Right lobe of liver (tissue), 6 donors: Measurements from ENCODE around the gene MAB21L2. TPM values are rescaled to one million over a fixed set of nuclear protein-coding genes. Genes with fewer than 3 reads are reported as not detected.

Experiments used
- ATAC-seq, 4 donors: fragments of 200-7000 bp; cut with Tn5 transposase; one replicate each; pipeline ENCODE4 v1.9.1; 2020; ENCODE audit warnings: mild to moderate bottlenecking in 4 of 4, moderate library complexity in 4 of 4
- DNase-seq, 3 donors: peaks; one replicate each; pipeline ENCODE4 v3.0.0-alpha.2; 2020
- H3K27ac ChIP-seq, 3 donors: fragments of 200-600 bp; one replicate each; pipeline ENCODE4 v1.8.0; 2022
- H3K27me3 ChIP-seq, 2 donors: fragments of 200-600 bp; one replicate each; pipeline ENCODE4 v1.8.0; 2022
- H3K36me3 ChIP-seq, 4 donors: fragments of 200-600 bp; sonication (generic) in 1 of 4; one replicate each; pipeline versions ENCODE4 v1.5.1 to v1.8.0; 2017 to 2022; ENCODE audit warnings: control low read depth in 1 of 4
- H3K4me1 ChIP-seq, 4 donors: fragments of 200-600 bp; sonication (generic) in 1 of 4; one replicate each; pipeline versions ENCODE4 v1.5.1 to v1.8.0; 2017 to 2022; ENCODE audit warnings: control low read depth in 1 of 4
- H3K4me3 ChIP-seq, 3 donors: fragments of 200-600 bp; one replicate each; pipeline ENCODE4 v1.8.0; 2022
- H3K9me3 ChIP-seq, 4 donors: fragments of 200-600 bp; sonication (generic) in 1 of 4; one replicate each; pipeline versions ENCODE4 v1.5.1 to v1.8.0; 2017 to 2022; ENCODE audit warnings: control low read depth in 1 of 4
- CTCF ChIP-seq, 4 donors: fragments of 200-600 bp in 3 of 4; fragments of 450-650 bp in 1 of 4; IDR thresholded peaks; one replicate each; pipeline versions ENCODE4 v1.5.1 to v1.8.0; 2016 to 2022; ENCODE audit warnings: antibody characterized with exemption in 4 of 4, mild to moderate bottlenecking in 2 of 4
- POLR2A ChIP-seq: fragments of 450-650 bp; IDR thresholded peaks from one replicate; pipeline ENCODE4 v1.6.1; 2017; ENCODE audit warnings: antibody characterized with exemption, mild to moderate bottlenecking
- WGBS: methylation state at CpG from one replicate; pipeline ENCODE4 v1.1.6; 2018; ENCODE audit warnings: low coverage, low lambda C conversion rate; ENCODE audit not compliant: insufficient coverage; ENCODE audit errors: missing lambda C conversion rate; 5-methylcytosine and 5-hydroxymethylcytosine counted together
- intact Hi-C, 2 donors: fragments of 100-400 bp; cut with DNase I; formaldehyde crosslinking; loops; one replicate each; pipeline versions ENCODE4 v1.11.2 to v1.14.1; 2022
- total RNA-seq, 6 experiments: library from RNA; depleted of rRNA in 2 of 6; stranded (reverse); fragments of >200 nt in 2 of 6; fragmentation: NEBNext Ultra II Directional in 3 of 6; extraction: Animal tissue kit (Norgen Biotek cat#: 25700) in 3 of 6; gene quantifications; one replicate each; pipeline versions ENCODE4 v1.1.0 to v1.2.4, GENCODE V29; 2016 to 2023
- donor health status: DM: no; HTN: yes; CAD: no.
- donor health status: DM: no; HTN: no; CAD: no.
- donor health status: DM: no; HTN: no; CAD: no.
- donor health status: DM: no; HTN: yes; CAD: no.
- donor health status: DM: no; HTN: yes; CAD: no.

MAB21L2 gene
- total RNA-seq, 6 experiments from 2014 or later = 0.06 to 0.70 (median 0.31) TPM; not detected in 1

GRCh38 chr4:150591406-150591805, 9.5 kb downstream of the MAB21L2 start:
- Histone ChIP-seq H3K27me3 (no peaks in the 10 kb centered on the region), H3K4me1 (no peaks in the 10 kb centered on the region), H3K9me3 (no peaks in the 10 kb centered on the region), H3K36me3 (no peaks in the 10 kb centered on the region), H3K27ac (no peak overlapping the region), H3K4me3 (no peak overlapping the region)
- 85% methylated on average over 5 of the region's 5 CpGs for WGBS
- intact Hi-C loops = no loop called here
- ATAC-seq = no peak
- TF ChIP-seq POLR2A (no peak), CTCF (IDR thresholded peaks at IDR 0.05) (no peak)
- DNase-seq = peak in 1 of 3 donors; percentile 14

GRCh38 chr4:150591904-150592303, 10.0 kb downstream of the MAB21L2 start:
- Histone ChIP-seq H3K36me3 (no peaks in the 10 kb centered on the region), H3K27ac (no peak overlapping the region), H3K27me3 (no peaks in the 10 kb centered on the region), H3K4me3 (no peak overlapping the region), H3K4me1 (no peaks in the 10 kb centered on the region), H3K9me3 (no peaks in the 10 kb centered on the region)
- WGBS = 90% methylated on average over 4 of the region's 4 CpGs
- intact Hi-C loops = no loop called here
- TF ChIP-seq CTCF (IDR thresholded peaks at IDR 0.05) = no peak
- TF ChIP-seq POLR2A = no peak
- no peak for ATAC-seq
- DNase-seq = no peak

- Histone ChIP-seq H3K9me3 (no peaks in the 10 kb centered on the region), H3K27me3 (no peaks in the 10 kb centered on the region), H3K27ac (no peak overlapping the region), H3K4me3 (no peak overlapping the region), H3K4me1 (no peaks in the 10 kb centered on the region), H3K36me3 (no peaks in the 10 kb centered on the region)
- no peak for TF ChIP-seq POLR2A
- peak; percentile 13 to 26 (median 18) for TF ChIP-seq CTCF (IDR thresholded peaks at IDR 0.05)
- DNase-seq (no peak), ATAC-seq (peak in 1 of 4 donors; percentile 54)
- intact Hi-C loops = no loop called here
- WGBS = 100% methylated on average over 1 of the region's 1 CpG
These were observed 12.0 kb downstream of the MAB21L2 start for GRCh38 chr4:150593996-150594395.

GRCh38 chr4:150598909-150599308, 17.0 kb downstream of the MAB21L2 start:
- 94% methylated on average over 12 of the region's 12 CpGs for WGBS
- intact Hi-C loops = no loop called here
- Histone ChIP-seq H3K36me3 (no peaks in the 10 kb centered on the region), H3K27ac (no peak overlapping the region), H3K27me3 (no peaks in the 10 kb centered on the region), H3K4me3 (no peak overlapping the region), H3K9me3 (no peaks in the 10 kb centered on the region), H3K4me1 (no peaks in the 10 kb centered on the region)
- no peak for ATAC-seq
- TF ChIP-seq CTCF (IDR thresholded peaks at IDR 0.05) (no peak), POLR2A (no peak)
- DNase-seq = no peak

- no peak for ATAC-seq
- WGBS = 91% methylated on average over 1 of the region's 1 CpG
- no peaks in the 10 kb centered on the region for H3K4me1 ChIP-seq
These were observed 17.6 kb downstream of the MAB21L2 start for GRCh38 chr4:150599547-150599946.

More at GRCh38 chr4:150599547-150599946, 17.6 kb downstream of the MAB21L2 start:
- Histone ChIP-seq H3K4me3 (no peak overlapping the region), H3K27ac (no peak overlapping the region), H3K27me3 (no peaks in the 10 kb centered on the region), H3K9me3 (no peaks in the 10 kb centered on the region), H3K36me3 (no peaks in the 10 kb centered on the region)
- DNase-seq = no peak
- intact Hi-C loops = no loop called here
- TF ChIP-seq CTCF (IDR thresholded peaks at IDR 0.05) (no peak), POLR2A (no peak)
